SW480 (cell line): Measurements from ENCODE around the gene RNF125.
"Not testable (repeated sequence)": the region's sequence is repeated elsewhere in the genome, so short reads cannot be mapped to it uniquely, and the experiment has no call there.

Experiments
- DNase-seq: peaks from one replicate; pipeline ENCODE4 v3.0.0-alpha.2; 2016; ENCODE audit warnings: low spot score

The RNF125 gene

GRCh38 chr18:32025744-32026143 is 7.1 kb downstream of the RNF125 start:
- no peak for DNase-seq

- no peak for DNase-seq
Measured at GRCh38 chr18:32026491-32027086, 8.0 kb downstream of the RNF125 start.

DNA sequence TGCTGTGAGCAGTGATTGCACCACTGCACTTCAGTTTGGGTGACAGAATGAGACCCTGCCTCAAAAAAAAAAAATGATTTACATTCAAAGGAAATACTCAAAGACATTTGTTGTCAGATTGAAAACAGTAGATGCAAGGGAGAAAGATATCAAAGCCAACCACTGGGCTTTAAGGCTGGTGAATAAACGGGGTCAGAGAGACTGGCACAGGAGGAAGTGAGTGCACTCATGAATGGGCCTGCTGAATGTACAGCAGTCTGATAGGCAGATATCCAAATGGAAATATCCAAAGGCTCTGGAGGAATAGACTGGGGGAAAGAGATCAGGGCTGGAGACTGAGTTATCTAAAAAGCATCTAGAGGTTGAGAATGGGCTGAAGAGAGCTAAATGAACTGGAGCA is 10.9 kb downstream of the RNF125 start:
- no peak for DNase-seq

DNA sequence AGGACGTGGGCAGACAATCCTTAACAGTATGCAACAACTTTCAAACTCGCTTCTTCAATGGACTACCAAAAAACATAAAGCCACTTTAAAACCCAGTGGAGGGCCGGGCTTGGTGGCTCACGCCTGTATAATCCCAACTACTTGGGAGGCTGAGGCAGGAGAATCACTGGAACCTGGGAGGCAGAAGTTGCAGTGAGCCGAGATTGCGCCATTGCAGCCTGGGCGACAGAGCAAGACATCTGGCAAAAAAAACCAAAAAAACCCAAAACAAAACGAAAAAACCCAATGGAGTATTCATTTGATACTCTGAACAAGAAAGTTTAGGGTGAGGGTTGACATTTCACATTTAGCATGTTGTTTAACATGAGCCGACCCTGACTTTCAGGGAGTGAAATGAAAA is 14.0 kb downstream of the RNF125 start:
- no peak for DNase-seq

DNA sequence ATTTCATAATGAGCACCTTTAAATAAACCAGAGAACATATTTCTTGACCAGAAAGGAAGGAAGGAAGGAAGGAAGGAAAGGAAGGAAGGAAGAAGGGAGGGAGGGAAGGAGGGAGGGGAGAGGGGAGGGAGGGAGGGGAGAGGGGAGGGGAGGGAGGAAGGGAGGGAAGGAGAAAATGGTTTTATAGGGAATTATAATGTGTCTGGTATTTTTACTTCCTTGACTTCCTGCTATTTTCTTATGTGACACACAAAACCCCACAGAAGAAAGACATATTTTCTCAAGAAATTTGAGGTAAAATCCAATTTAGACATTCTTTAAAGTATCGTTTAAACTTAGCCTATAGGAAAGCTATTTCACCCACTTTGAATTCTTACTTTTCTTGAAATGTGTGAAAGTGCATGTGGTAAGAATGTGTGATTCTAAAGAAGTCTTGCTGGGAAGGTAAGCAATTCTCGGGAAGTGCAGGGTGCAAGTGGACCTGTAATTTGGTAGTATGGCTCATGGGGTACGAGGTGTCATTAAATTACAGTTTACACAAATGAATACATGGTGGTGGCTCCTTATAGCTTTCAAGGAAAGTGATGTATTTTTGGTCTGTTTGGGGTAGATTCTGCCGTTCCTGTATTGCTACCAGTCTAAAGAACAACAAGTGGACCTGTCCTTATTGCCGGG is 18.0 kb downstream of the RNF125 start:
- no peak for DNase-seq

DNA sequence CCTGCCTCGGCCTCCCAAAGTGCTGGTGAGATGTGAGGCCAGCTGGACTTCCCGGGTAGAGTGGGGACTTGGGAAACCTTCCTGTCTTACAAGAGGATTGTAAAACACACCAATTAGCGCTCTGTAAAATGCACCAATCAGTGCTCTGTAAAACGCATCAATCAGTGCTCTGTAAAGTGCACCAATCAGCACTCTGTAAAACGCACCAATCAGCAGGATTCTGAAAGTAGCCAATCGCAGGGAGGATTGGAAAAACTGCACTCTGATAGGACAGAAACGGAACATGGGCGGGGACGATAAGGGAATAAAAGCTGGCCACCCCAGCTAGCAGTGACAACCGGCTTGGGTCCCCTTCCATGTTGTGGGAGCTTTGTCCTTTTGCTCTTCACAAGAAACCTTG is 19.0 kb downstream of the RNF125 start:
- no peak for DNase-seq

DNA sequence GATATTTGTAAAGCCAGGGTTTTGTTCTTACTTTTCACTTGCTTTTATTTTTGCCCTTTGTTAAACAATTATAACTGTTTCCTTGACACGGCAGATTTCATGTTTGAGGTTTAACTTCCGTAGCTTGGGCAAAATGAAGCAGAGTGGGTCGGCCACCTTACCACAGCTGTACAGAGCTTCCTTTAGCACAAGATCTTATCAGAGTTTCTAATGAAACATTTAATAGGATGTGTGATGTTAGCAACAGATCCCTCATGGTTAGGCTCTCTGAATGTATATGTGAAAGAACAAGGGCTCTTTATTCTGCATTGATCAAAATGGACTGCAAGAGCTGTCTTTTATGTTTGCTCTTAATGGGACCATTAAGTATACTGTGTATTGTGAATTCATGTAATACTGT is 22.3 kb downstream of the RNF125 start:
- peak; percentile 37 for DNase-seq

DNA sequence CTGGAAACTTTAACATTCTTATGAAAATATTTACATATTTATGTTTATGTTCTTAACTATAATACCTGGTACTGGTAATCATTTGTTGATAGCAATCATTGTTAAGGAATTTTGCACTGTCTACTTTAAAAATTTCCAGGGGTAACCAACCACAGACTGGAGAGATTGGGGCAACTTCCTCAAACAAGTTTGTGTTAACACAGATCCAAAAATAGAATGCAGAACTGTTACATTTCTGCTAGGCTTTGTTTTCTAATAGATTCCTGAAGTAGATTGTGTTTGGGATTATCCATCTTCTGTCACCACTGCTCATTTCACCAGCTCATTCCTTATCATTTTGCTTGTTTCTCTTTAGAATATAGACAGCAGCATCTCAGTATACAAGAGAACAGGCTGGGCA is 23.7 kb downstream of the RNF125 start:
- no peak for DNase-seq

GRCh38 chr18:32048507-32049091 is 30.0 kb downstream of the RNF125 start:
- no peak for DNase-seq

DNA sequence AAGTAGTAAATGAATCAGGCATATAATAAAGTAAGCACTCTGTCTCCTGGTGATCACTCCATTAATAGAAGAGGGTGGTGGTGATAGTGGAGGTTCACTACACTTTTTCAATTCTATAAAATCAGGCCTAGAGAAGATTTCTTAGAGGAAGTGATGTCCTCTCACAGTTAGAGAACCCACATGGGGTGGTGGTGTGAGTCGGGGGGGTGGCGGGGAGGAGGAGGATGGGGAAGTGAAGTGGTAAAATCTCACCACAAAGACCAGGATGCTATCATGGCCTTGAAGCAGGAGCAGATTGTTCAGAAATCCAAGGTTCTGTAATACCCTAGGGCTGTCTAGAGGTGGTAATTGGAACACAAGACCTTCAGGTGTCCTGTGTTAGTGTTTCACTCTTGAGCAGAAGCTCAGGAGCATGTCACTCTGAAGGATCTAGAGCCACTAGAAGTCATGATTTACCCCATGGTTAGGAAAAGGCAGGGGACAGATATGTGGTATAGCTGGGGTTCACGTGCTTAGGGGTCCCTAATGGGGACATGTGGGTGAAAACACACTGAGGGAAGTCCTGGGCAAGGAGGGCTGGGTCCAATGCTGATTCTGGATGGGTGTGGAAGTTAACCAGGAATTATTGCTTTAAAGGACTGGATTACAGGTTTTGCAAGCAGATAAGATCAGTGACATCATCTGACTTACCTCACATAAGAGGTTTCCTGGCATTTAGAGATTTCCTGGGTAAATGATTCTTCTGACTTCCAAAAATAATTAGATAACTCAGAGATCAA is 31.0 kb downstream of the RNF125 start:
- no peak for DNase-seq

GRCh38 chr18:32056613-32057358 is 38.2 kb downstream of the RNF125 start:
- no peak for DNase-seq

- DNase-seq = no peak
Measured at GRCh38 chr18:32057624-32058165, 39.1 kb downstream of the RNF125 start.

DNA sequence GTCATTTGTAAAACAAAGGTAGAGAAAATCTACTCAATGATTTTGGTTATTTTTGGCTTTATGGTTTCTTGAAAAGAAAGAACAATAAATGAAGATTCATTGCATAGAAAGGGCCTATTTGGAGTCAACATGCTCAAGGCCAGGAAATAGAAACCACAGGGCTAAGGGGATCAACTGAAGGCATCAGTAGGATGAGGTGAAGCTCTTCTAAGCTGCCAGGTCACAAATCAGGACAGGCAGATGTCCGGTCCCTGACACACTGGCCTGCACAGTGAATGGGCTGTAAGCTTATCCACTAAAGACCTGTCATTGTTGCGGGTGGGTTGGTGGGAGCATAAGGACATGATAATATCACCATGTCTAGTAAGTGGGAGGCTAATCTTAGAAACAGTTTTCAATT is 41.4 kb downstream of the RNF125 start:
- DNase-seq = no peak

DNA sequence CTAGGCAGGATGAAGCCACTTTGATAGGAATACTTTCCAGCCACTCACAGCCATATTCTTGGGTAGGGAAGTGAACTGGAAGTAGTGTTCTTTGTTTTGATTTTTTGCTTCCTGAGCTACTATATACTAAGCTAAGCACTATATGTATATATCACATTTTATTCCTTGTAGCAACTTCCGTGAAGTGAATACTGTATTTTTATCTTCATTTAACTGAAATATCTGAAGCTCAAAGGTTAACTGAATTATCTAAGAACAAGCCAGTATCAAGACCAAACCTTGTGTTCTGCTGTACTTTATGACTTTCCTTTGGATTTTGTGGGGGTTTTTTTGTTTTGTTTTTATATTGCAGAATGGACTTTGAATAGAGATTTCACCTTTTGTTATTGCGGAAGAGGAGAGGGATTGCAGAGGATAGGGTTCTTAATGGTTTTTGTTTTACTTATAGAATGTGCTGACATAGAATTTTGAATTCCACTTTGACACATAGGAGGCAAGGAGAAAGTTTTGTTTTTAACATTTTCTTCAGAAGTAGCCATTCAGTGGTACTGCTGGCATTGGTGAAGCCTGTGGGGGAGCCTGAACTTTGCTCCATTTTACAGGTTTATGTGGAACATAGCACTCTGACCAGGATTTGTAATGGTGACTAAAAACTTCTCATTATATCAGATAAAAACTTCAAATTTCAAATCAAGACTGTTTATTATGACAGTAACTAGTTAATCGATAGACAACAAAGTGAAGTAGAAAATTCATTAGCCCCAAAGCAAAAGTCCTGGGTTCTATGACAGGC is 48.9 kb downstream of the RNF125 start:
- DNase-seq = no peak

- peak; percentile 5 for DNase-seq
Measured at GRCh38 chr18:32072321-32072720, 53.7 kb downstream of the RNF125 start.

DNA sequence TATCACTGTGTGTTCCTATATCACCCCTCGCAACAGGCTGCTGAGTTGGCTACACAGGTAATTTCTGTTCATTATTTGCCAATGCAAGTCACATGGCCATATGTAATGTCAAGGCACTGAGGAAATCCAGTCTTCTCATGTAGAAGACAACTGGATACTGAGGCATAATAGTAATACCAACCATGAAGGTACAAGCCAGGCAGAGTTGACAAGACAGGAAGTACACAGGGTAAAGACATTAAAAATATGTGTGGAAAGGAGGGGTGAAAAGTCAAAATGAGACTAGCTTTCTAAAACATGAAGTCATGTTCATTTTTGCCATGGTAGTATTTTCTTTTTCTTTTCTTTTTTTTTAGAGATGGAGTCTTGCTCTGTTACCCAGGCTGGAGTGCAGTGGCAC is 55.6 kb downstream of the RNF125 start:
- no peak for DNase-seq

DNA sequence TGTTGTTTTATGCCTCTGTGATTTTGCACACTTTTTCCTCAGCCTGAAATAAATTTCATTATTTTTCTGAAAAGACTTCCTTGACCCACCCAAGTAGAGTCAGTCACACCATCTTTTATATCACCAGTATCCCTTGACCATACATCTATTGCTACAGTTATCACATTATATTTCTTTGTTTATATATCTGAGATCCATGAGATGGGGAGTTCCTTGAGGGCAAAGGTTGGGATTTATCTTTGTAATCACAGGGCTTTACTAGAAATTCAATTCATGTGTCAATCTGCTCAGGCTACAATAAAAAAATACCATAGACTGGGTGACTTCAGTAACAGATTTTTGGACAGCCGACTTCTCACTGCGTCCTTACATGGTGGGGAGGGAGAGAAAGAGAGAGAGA is 60.2 kb downstream of the RNF125 start:
- no peak for DNase-seq

GRCh38 chr18:32081881-32082280 is 63.3 kb downstream of the RNF125 start:
- DNase-seq = no peak

- no peak for DNase-seq
Measured at GRCh38 chr18:32083781-32084180, 65.2 kb downstream of the RNF125 start.

- DNase-seq = no peak
Measured at GRCh38 chr18:32086881-32087280, 68.3 kb downstream of the RNF125 start.

DNA sequence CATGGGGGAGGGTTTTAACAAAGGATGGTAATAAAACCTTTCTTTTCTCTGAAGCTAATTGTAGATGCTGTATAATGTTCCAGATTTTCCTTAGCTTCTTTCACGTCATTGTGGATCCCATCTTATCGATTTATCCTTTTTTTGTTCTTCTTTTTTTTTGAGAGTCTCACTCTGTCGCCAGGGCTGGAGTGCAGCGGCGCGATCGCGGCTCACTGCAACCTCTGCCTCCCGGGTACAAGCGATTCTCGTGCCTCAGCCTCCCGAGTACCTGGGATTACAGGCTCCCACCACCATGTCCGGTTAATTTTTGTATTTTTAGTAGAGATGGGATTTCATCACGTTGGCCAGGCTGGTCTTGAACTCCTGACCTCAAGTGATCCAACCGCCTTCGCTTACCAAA is 72.2 kb downstream of the RNF125 start:
- not testable (repeated sequence) for DNase-seq
